Stimulated activated CD4-positive, alpha-beta T cell treated with anti-CD3 and anti-CD28 coated beads, Interleukin-2, amount 100 ng/mL, for 4 hours (primary cell): ENCODE results near the gene HDAC1.
"Not testable (repeated sequence)": the region's sequence is repeated elsewhere in the genome, so short reads cannot be mapped to it uniquely, and the experiment has no call there.

Experiments used
- DNase-seq: peaks from one replicate; pipeline ENCODE4 v3.0.0-alpha.2; 2020; ENCODE audit warnings: low read depth

HDAC1 gene

GRCh38 chr1:32291708-32292538, at the start of gene HDAC1:
HDAC1 (plus strand) TSS chr1:32292083; CDS start chr1:32292170, 87 bp downstream.
- DNase-seq, result peak; percentile 94

GRCh38 chr1:32242341-32242851, 49.5 kb upstream of the HDAC1 start:
- no peak for DNase-seq

GRCh38 chr1:32246888-32247273, 45.0 kb upstream of the HDAC1 start, which contains the start of gene FAM167B:
FAM167B (plus strand) TSS chr1:32247222; CDS start chr1:32247422, 200 bp downstream.
- DNase-seq, result no peak

- no peak for DNase-seq
Measured at GRCh38 chr1:32247452-32247851, 44.4 kb upstream of the HDAC1 start.

GRCh38 chr1:32247983-32248889, 43.6 kb upstream of the HDAC1 start:
- DNase-seq, result peak; percentile 58

GRCh38 chr1:32249831-32250525, 41.9 kb upstream of the HDAC1 start:
- DNase-seq, result peak; percentile 76

GRCh38 chr1:32250893-32251716, 40.8 kb upstream of the HDAC1 start, which contains the start of gene LCK:
LCK (plus strand) TSS chr1:32251265; CDS start chr1:32274330, 23,065 bp downstream.
- DNase-seq, result peak; percentile 50

- no peak for DNase-seq
Measured at GRCh38 chr1:32255072-32256071, 36.5 kb upstream of the HDAC1 start.

GRCh38 chr1:32256473-32257226, 35.2 kb upstream of the HDAC1 start:
- no peak for DNase-seq

- DNase-seq, result no peak
Measured at GRCh38 chr1:32257227-32257508, 34.7 kb upstream of the HDAC1 start.

- not testable (repeated sequence) for DNase-seq
Measured at GRCh38 chr1:32263236-32263593, 28.7 kb upstream of the HDAC1 start.

- no peak for DNase-seq
Measured at GRCh38 chr1:32263744-32264143, 28.1 kb upstream of the HDAC1 start.

- no peak for DNase-seq
Measured at GRCh38 chr1:32265846-32266245, 26.0 kb upstream of the HDAC1 start.

- DNase-seq, result no peak
Measured at GRCh38 chr1:32266921-32267591, 24.8 kb upstream of the HDAC1 start.

- DNase-seq, result no peak
Measured at GRCh38 chr1:32269744-32270143, 22.1 kb upstream of the HDAC1 start.

- DNase-seq, result peak; percentile 46
Measured at GRCh38 chr1:32272557-32273390, 19.1 kb upstream of the HDAC1 start.

GRCh38 chr1:32273391-32274208, 18.3 kb upstream of the HDAC1 start:
- peak; percentile 90 for DNase-seq
